Mesenchymal stem cell (in vitro differentiated cells and primary cell): ENCODE measurements around the gene ATP8B3.

Experiments used
- DNase-seq: peaks from one replicate; pipeline ENCODE4 v3.0.0-alpha.2; 2013
- H2AFZ ChIP-seq: one replicate; pipeline ENCODE4 v1.6.1; 2013; ENCODE audit warnings: low read depth, mild to moderate bottlenecking, control low read depth, inconsistent platforms, low read length, moderate library complexity
- H2AK5ac ChIP-seq: 2 replicates; pipeline ENCODE4 v1.6.1; 2013; ENCODE audit warnings: low read length, moderate library complexity, mild to moderate bottlenecking, inconsistent platforms; ENCODE audit not compliant: severe bottlenecking
- H2BK120ac ChIP-seq: one replicate; pipeline ENCODE4 v1.6.1; 2013; ENCODE audit warnings: low read depth, mild to moderate bottlenecking, inconsistent platforms, low read length, moderate library complexity
- H2BK12ac ChIP-seq, 2 experiments: one replicate each; pipeline ENCODE4 v1.6.1; 2013; ENCODE audit warnings: inconsistent platforms in 2 of 2, low read length in 2 of 2, mild to moderate bottlenecking in 2 of 2, moderate library complexity in 2 of 2, control low read depth in 1 of 2
- H2BK15ac ChIP-seq: one replicate; pipeline ENCODE4 v1.6.1; 2013; ENCODE audit warnings: mild to moderate bottlenecking, low read depth, inconsistent platforms; ENCODE audit not compliant: poor library complexity, severe bottlenecking
- H2BK5ac ChIP-seq: 2 replicates; pipeline ENCODE4 v1.6.1; 2013; ENCODE audit warnings: low read depth, mild to moderate bottlenecking, low read length, control low read depth, inconsistent platforms; ENCODE audit not compliant: poor library complexity, severe bottlenecking
- H3K14ac ChIP-seq, 2 experiments: one replicate each; pipeline ENCODE4 v1.6.1; 2013; ENCODE audit warnings: inconsistent platforms in 2 of 2, low read length in 2 of 2, control low read depth in 1 of 2, mild to moderate bottlenecking in 1 of 2, moderate library complexity in 1 of 2
- H3K18ac ChIP-seq, 2 experiments: one replicate each; pipeline ENCODE4 v1.6.1; 2013; ENCODE audit warnings: inconsistent platforms in 2 of 2, low read length in 2 of 2, control low read depth in 1 of 2, low read depth in 1 of 2, mild to moderate bottlenecking in 1 of 2
- H3K23ac ChIP-seq, 2 experiments: one replicate each; pipeline ENCODE4 v1.6.1; 2013; ENCODE audit warnings: inconsistent platforms in 2 of 2, low read length in 2 of 2, mild to moderate bottlenecking in 2 of 2, moderate library complexity in 2 of 2, control low read depth in 1 of 2
- H3K27ac ChIP-seq: 2 replicates; pipeline ENCODE4 v1.5.1; 2013; ENCODE audit warnings: mild to moderate bottlenecking, moderate library complexity, low read length, control low read depth, inconsistent platforms; ENCODE audit not compliant: poor library complexity, severe bottlenecking
- H3K27me3 ChIP-seq, 2 experiments: 2 replicates each; pipeline versions ENCODE4 v1.6.1 to v1.7.0; 2013; ENCODE audit warnings: low read length in 2 of 2, mild to moderate bottlenecking in 2 of 2, moderate library complexity in 2 of 2, control low read depth in 1 of 2, inconsistent platforms in 1 of 2; ENCODE audit not compliant: control insufficient read depth in 1 of 2, insufficient read depth in 1 of 2
- H3K36me3 ChIP-seq, 2 experiments: 2 replicates each; pipeline versions ENCODE4 v1.6.1 to v1.7.0; 2013; ENCODE audit warnings: low read length in 2 of 2, control low read depth in 1 of 2, inconsistent platforms in 1 of 2, low read depth in 1 of 2, mild to moderate bottlenecking in 1 of 2; ENCODE audit not compliant: insufficient read depth in 2 of 2, control insufficient read depth in 1 of 2
- H3K4ac ChIP-seq, 2 experiments: one replicate each; pipeline ENCODE4 v1.6.1; 2013; ENCODE audit warnings: inconsistent platforms in 2 of 2, low read length in 2 of 2, mild to moderate bottlenecking in 2 of 2, moderate library complexity in 2 of 2, control low read depth in 1 of 2, low read depth in 1 of 2
- H3K4me1 ChIP-seq: 2 replicates; pipeline ENCODE4 v1.6.1; 2013; ENCODE audit warnings: low read depth, low read length, control low read depth; ENCODE audit not compliant: control insufficient read depth, insufficient read depth
- H3K4me2 ChIP-seq: 2 replicates; pipeline ENCODE4 v1.6.1; 2013; ENCODE audit warnings: low read length, mild to moderate bottlenecking, inconsistent platforms; ENCODE audit not compliant: poor library complexity, severe bottlenecking
- H3K4me3 ChIP-seq, 2 experiments: 2 replicates each; pipeline versions ENCODE4 v1.5.1 to v1.7.0; 2013; ENCODE audit warnings: low read length in 2 of 2, mild to moderate bottlenecking in 2 of 2, control low read depth in 1 of 2, low read depth in 1 of 2; ENCODE audit not compliant: insufficient read depth in 1 of 2
- H3K79me1 ChIP-seq: replicated peaks from 2 replicates; pipeline ENCODE4 v1.6.1; 2013; ENCODE audit warnings: mild to moderate bottlenecking, control low read depth, low read length, inconsistent platforms; ENCODE audit not compliant: poor library complexity, severe bottlenecking
- H3K9ac ChIP-seq: 2 replicates; pipeline ENCODE4 v1.7.0; 2013; ENCODE audit warnings: mild to moderate bottlenecking, low read length, moderate library complexity
- H3K9me3 ChIP-seq: 2 replicates; pipeline ENCODE4 v1.7.0; 2013; ENCODE audit warnings: mild to moderate bottlenecking, low read length; ENCODE audit not compliant: control insufficient read depth
- H4K8ac ChIP-seq: one replicate; pipeline ENCODE4 v1.6.1; 2013; ENCODE audit warnings: inconsistent platforms, mild to moderate bottlenecking, low read length, moderate library complexity
- H4K91ac ChIP-seq: one replicate; pipeline ENCODE4 v1.6.1; 2013; ENCODE audit warnings: mild to moderate bottlenecking, low read length, inconsistent platforms
- WGBS: methylation state at CpG from one replicate; pipeline ENCODE4 v1.1.7; 2013; ENCODE audit warnings: mixed read lengths; 5-methylcytosine and 5-hydroxymethylcytosine counted together

Gene ATP8B3

DNA sequence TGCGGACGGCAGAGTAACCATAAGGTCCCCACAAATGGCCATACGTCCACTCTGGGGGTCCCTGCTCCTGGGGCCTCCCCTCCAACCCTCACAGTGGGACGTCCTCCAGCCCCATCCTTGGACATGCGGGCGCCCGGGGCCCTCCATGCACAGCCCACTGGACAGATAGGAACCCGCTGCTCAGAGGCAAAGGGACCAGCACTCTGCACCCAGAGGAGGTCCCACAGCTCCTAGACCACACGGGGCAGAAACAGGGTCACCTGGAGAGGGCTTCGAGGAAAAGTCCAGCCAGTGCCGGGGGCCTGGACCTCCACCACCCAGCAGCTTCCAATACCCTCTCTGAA is 25.1 kb upstream of the ATP8B3 start:
- peaks cover 20% of the 10 kb centered on the region for H3K4me1 ChIP-seq
- no peak overlapping the region for H2BK5ac ChIP-seq
- H3K4me3 ChIP-seq, result peak overlapping the region in 1 of 2 experiments; percentile 14
- H3K18ac ChIP-seq, result no peak overlapping the region
- no peak overlapping the region for H4K91ac ChIP-seq
- no peak overlapping the region for H2BK120ac ChIP-seq
- 79% methylated on average over 11 of the region's 11 CpGs for WGBS
- H3K23ac ChIP-seq, result no peak overlapping the region
- no peak overlapping the region for H3K27ac ChIP-seq
- peaks cover 19% of the 10 kb centered on the region for H3K79me1 ChIP-seq
- H3K9me3 ChIP-seq, result no peaks in the 10 kb centered on the region
- H3K27me3 ChIP-seq, result no peaks in the 10 kb centered on the region
- no peak overlapping the region for H2BK15ac ChIP-seq
- DNase-seq, result no peak
- H3K36me3 ChIP-seq, result peaks cover 0 to 44% of the 10 kb centered on the region in 2 experiments
- no peak overlapping the region for H2BK12ac ChIP-seq
- no peak overlapping the region for H3K4ac ChIP-seq
- H4K8ac ChIP-seq, result peak overlapping the region; percentile 42
- H2AFZ ChIP-seq, result no peak overlapping the region
- H2AK5ac ChIP-seq, result no peak overlapping the region
- no peak overlapping the region for H3K9ac ChIP-seq
- H3K14ac ChIP-seq, result no peak overlapping the region
- no peak overlapping the region for H3K4me2 ChIP-seq

- no peak overlapping the region for H3K9ac ChIP-seq
- no peaks in the 10 kb centered on the region for H3K27me3 ChIP-seq
- no peak overlapping the region for H3K27ac ChIP-seq
- no peak overlapping the region for H2AK5ac ChIP-seq
- no peak overlapping the region for H3K4ac ChIP-seq
- peaks cover 0 to 48% of the 10 kb centered on the region in 2 experiments for H3K36me3 ChIP-seq
- no peak overlapping the region for H2BK5ac ChIP-seq
- WGBS, result 91% methylated on average over 31 of the region's 31 CpGs
- H2AFZ ChIP-seq, result no peak overlapping the region
- H3K4me3 ChIP-seq, result no peak overlapping the region
- H3K18ac ChIP-seq, result no peak overlapping the region
- H3K79me1 ChIP-seq, result peaks cover 21% of the 10 kb centered on the region
- H3K23ac ChIP-seq, result no peak overlapping the region
- H2BK15ac ChIP-seq, result no peak overlapping the region
- no peak overlapping the region for H2BK12ac ChIP-seq
- H4K91ac ChIP-seq, result no peak overlapping the region
- H3K14ac ChIP-seq, result no peak overlapping the region
- DNase-seq, result no peak
- H2BK120ac ChIP-seq, result no peak overlapping the region
- H3K4me2 ChIP-seq, result no peak overlapping the region
- H3K4me1 ChIP-seq, result peaks cover 18% of the 10 kb centered on the region
- H3K9me3 ChIP-seq, result no peaks in the 10 kb centered on the region
- no peak overlapping the region for H4K8ac ChIP-seq
Observed at GRCh38 chr19:1836458-1837221, 24.6 kb upstream of the ATP8B3 start.

- Histone ChIP-seq H2AK5ac (no peak overlapping the region), H3K18ac (no peak overlapping the region), H3K79me1 (peaks cover 24% of the 10 kb centered on the region), H3K23ac (no peak overlapping the region), H3K14ac (no peak overlapping the region), H3K4me3 (no peak overlapping the region), H4K8ac (no peak overlapping the region), H2BK120ac (no peak overlapping the region), H3K9me3 (no peaks in the 10 kb centered on the region), H4K91ac (no peak overlapping the region), H3K4me2 (no peak overlapping the region), H2AFZ (no peak overlapping the region), H2BK15ac (no peak overlapping the region), H3K27ac (no peak overlapping the region), H3K4me1 (peaks cover 11% of the 10 kb centered on the region), H3K9ac (no peak overlapping the region), H3K4ac (no peak overlapping the region), H3K36me3 (peaks cover 13 to 52% of the 10 kb centered on the region in 2 experiments), H3K27me3 (no peaks in the 10 kb centered on the region), H2BK12ac (no peak overlapping the region), H2BK5ac (no peak overlapping the region)
- DNase-seq, result no peak
- 92% methylated on average over 15 of the region's 15 CpGs for WGBS
Observed at GRCh38 chr19:1833540-1833939, 21.5 kb upstream of the ATP8B3 start.

DNA sequence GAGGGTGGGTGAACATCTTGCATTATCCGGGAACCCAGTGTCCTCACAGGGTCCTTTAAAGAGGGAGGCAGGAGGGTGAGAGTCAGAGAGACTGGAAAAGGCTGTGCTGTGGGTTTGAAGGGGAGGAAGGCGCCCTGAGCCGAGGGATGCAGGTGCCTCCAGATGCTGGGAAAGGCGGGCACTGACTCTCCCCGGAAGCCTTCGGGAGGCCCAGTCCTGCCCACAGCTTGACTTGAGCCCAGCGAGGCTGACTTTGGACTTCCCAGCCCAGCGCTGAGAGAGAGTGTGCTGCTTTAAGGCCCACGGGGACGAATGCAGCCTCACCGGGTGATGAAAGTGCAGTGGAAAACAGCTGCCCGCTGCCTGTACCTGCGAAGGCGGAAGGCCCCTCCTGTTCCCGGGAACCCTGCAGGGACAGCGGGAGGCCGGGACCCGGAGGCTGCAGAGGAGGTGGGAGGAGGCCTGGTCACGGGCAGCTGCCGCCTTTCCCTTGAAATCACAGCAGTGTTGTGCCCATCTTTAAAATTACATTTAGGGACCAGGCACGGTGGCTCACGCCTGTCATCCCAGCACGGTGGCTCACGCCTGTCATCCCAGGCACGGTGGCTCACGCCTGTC is 20.1 kb upstream of the ATP8B3 start:
- no peak overlapping the region for H2AFZ ChIP-seq
- peaks cover 34% of the 10 kb centered on the region for H3K79me1 ChIP-seq
- H2BK5ac ChIP-seq, result no peak overlapping the region
- H4K91ac ChIP-seq, result no peak overlapping the region
- H4K8ac ChIP-seq, result no peak overlapping the region
- DNase-seq, result no peak
- H2AK5ac ChIP-seq, result no peak overlapping the region
- no peak overlapping the region for H3K4me3 ChIP-seq
- no peaks in the 10 kb centered on the region for H3K27me3 ChIP-seq
- peaks cover 17% of the 10 kb centered on the region for H3K4me1 ChIP-seq
- no peak overlapping the region for H3K27ac ChIP-seq
- peaks cover 18 to 65% of the 10 kb centered on the region in 2 experiments for H3K36me3 ChIP-seq
- H3K4me2 ChIP-seq, result no peak overlapping the region
- H3K9me3 ChIP-seq, result no peaks in the 10 kb centered on the region
- H2BK12ac ChIP-seq, result no peak overlapping the region
- WGBS, result 94% methylated on average over 26 of the region's 26 CpGs
- H3K18ac ChIP-seq, result no peak overlapping the region
- H3K14ac ChIP-seq, result no peak overlapping the region
- H3K4ac ChIP-seq, result no peak overlapping the region
- H3K9ac ChIP-seq, result no peak overlapping the region
- H2BK120ac ChIP-seq, result no peak overlapping the region
- no peak overlapping the region for H3K23ac ChIP-seq
- no peak overlapping the region for H2BK15ac ChIP-seq
